GM18907 (cell line): Measurements from ENCODE around the gene MDFI.
"Not testable (repeated sequence)": the region's sequence is repeated elsewhere in the genome, so short reads cannot be mapped to it uniquely, and the experiment has no call there.

ENCODE experiments used
- ATAC-seq: cut with Tn5 transposase; IDR thresholded peaks from one replicate; pipeline ENCODE4 v1.9.1; 2021; ENCODE audit warnings: mild to moderate bottlenecking, moderate library complexity; ENCODE audit not compliant: unreplicated experiment

Gene MDFI

GRCh38 chr6:41602422-41602743, 35.9 kb upstream of the MDFI start:
- no peak for ATAC-seq

- peak; percentile 65 for ATAC-seq
Measured at GRCh38 chr6:41602864-41603608, 35.2 kb upstream of the MDFI start.

- ATAC-seq, result no peak
Measured at GRCh38 chr6:41604006-41604405, 34.3 kb upstream of the MDFI start.

DNA sequence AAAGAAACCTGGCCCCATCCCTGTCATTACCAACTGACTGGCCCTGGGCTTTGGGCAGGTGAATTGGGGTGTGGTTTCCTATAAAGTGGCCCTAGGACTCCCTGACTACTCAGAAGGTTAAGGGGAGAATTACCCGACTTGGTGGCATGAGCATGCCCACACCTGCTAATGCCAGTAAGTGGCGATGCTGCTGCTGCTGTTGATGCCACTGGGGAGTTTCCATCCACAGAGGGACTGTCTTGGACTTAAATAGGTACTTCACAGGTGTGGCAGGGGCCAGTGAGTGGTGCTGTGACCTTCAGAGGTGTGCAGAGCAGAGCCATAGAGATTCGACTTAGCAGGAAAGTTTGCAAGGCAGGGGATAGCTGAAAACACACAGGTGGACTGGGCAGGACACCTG, 32.6 kb upstream of the MDFI start:
- ATAC-seq, result no peak

DNA sequence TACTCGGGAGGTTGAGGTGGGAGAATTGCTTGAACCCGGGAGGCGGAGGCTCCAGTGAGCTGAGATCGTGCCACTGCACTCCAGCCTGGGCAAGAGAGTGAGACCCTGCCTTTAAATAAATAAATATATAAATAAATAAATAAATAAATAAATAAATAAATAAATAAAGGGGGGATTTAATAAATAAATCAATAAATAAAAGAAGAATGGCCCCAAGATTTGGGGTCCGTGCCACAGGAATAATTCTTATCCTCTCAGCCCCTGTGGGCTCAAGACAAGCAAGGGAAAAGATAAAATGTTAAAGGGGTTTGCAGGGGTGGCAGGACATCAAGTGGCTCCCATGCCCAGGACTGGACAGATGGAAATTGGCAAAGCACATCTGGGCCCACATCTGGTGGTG, 31.2 kb upstream of the MDFI start:
- no peak for ATAC-seq

DNA sequence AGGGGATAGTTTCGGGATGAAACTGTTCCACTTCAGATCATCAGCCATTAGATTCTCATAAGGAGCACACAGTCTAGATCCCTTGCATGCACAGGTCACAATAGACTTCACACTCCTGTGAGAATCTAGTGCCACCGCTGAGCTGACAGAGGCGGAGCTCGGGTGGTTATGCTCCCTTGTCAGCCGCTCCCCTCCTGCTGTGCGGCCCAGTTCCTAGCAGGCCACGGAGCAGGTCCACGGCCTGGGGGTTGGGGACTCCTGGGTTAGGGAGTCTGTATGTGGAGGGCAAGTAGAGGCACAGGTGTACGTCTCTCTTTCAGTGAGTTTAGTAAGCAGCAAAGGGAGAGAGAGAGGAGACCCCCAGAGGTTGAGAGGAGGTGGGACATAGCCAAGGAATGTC, 30.5 kb upstream of the MDFI start:
- ATAC-seq, result no peak

DNA sequence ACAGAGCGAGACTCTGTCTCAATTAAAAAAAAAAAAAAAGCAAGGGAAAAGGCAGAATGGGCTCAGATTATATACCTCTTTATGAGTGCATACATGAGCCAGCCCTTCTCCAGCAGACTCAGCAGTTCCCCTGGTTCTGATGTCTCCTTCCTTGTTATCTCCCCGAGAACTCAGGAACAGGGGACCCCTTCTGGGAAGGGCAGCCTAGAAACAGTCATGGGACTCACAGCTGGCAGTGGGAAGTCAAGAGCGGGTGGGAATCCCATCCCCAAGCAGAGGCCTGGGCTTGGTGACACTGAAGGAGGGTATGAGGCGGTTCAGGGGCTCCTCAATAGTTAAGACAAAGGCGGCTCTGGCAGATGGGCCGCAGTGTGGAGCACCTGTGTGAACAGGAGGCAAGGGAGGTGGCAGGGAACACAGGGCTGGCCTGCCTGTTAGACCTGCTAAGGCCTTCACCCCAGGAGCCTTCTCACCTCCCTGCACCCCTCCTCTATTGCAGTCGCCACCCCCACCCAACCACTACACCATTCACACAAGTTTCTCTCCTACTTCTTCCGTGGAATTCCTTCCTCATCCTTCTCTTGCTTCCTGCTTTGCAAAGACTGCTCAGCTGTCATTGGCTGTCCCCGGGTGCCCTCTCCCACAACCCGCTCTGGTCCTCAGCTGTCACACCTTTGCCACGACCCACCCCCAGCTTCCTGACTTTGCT, 29.7 kb upstream of the MDFI start:
- ATAC-seq, result no peak

DNA sequence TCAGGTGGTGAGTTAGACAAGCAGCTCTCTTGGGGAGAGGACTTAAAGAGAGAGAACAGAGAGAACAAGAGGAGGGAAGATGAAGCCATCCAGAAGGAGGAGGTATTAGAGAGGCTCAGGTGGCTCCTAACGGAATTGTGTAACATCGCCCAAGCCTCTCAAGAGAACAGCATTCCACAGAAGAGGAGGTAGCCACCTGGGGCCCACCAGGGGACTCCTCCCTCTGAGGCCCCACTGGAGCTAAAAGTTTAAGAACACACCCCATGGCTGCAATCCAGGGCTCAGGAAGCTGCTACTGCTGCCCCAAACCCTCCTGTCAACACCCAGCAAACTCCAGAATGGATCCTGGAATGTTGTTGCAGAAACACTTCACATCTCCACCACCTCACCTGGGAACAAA, 23.6 kb upstream of the MDFI start:
- ATAC-seq, result no peak

DNA sequence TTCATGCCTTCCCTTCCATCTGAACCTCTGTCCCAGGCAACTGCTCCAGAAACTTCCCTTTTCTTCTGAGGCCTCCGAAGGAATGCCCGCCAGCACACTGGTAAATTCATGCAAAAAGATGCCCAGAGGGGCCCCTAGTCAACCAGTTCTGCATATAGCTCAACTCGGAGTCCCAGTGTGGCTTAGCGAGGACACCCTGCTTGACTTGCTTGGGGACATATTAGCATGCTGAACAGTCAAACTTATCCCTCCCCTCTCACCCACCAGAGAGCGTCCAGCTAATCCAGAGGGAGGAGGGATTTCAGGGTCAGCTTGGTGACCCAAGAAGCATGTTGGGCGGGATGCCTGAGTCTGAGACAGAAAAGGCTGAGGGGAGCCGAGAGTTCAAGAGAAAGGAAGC, 23.0 kb upstream of the MDFI start:
- ATAC-seq, result no peak

DNA sequence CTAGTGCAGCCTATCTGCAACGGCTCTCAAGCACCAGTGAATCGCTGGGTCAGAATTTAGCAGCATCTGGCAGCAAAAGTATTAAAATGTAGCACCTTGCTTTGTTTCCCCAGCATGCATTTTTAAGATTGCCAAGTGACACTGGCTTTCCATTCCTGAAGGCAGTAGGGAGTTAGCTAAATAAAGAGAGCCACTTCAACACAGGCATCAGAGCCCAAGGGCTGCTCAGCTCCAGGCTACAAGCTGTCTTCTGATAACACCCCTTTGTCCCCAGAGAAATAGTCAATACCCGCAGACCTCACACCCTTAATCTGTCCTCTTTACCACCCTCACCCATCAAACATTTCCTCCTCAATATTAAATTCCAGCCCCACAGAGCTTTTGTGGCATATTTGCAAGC, 19.7 kb upstream of the MDFI start:
- no peak for ATAC-seq

- ATAC-seq, result not testable (repeated sequence)
Measured at GRCh38 chr6:41619193-41619592, 19.1 kb upstream of the MDFI start.

DNA sequence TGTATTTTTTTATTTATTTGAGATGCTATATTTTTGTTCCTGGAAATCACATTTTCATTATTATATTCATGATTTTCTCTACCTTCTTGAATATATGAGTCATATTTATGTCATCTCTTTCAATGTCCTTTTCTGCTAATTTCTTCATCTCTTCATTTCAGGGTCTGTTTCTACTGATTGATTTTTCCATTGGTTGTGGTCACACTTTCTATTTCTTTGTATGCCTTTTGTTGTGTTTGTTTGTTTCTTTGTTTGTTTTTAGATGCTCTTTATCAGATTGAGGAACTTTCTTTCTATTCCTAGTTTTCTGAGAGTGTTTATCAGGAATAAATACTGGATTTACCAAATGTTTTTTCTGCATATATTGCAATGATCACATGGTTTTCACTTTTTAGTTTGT, 16.9 kb upstream of the MDFI start:
- no peak for ATAC-seq

DNA sequence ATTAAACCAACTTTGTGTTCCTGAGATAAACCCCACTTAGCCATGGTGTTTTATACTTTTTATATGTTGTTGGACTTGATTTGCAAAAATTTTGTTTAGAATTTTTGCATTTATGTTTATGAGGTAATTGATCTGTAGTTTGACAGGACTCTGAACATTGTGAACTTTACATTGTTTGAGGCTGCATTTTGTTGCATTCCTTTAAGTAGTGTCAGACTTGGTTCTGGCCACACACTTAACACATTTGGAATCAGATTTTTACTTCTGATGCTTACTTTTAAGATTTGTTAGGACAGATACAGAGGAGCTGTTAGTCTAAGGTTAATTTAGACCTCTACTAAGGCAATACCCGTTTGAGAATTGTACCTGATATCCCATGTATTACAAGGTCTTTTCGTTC, 16.5 kb upstream of the MDFI start:
- ATAC-seq, result no peak

DNA sequence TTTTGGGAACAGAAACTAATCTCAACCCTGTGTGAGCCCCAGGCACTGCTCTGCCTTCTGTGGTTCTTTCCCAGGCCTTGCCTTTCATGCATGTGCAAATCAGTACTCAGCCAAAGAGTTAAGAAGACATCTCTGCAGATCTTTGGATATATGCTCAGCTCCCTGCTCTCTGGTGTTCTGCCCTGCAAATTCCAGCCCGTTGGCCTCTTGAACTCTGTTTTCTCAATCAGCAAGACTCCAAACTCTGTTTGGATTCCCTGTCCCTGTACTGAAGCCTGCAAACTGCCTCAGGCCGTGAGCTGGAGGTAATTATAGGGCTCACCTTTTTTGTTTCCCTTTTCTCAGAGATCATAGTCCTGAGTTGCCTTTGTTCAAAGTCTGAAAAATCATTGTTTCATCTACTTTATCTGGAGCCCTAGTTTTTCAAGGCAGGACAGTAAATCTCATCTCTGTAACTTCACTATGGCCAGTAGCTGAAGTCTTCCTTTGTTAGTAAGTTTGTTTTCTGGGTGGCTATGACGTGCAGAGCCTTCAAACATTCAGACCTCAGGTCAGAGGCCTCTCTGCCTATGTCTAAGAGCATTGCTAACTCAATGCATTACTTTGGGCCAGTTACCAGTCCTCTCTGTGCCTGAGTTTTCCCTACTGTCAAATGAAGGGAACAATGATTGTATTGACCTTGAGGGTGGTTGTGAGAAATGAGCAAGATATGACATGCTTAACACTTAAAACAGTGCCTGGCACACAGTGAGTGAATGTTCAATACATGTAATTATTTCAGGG, 15.9 kb upstream of the MDFI start:
- no peak for ATAC-seq

GRCh38 chr6:41623330-41623729, 14.9 kb upstream of the MDFI start:
- ATAC-seq, result no peak

DNA sequence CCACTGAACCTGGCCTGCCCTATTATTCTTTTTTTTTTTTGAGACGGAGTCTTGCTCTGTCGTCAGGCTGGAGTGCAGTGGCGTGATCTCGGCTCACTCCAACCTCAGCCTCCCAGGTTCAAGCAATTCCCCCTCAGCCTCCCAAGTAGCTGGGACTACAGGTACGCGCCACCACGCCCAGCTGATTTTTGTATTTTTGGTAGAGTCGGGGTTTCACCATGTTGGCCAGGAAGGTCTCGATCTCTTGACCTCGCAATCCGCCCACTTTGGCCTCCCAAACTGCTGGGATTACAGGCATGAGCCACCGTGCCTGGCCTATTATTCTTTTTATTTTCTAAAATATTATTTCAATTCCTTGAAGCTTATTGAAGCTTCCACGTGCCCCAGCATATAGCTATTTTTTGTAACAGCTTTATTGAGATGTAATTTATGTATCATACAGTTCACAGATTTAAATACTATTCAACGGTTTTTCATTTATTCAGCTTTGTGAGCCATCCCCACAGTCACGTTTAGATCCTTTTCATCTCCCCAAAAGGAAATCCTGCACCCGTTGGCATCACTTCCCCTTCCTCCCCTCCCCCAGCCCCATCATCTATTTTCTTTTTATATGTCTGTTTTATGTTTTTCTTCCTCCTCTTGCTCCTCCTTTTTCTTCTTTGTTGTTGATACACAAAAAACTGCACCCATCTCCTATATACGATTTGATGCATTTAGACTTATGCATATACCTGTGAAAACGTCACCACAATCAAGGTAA, 13.5 kb upstream of the MDFI start:
- no peak for ATAC-seq

DNA sequence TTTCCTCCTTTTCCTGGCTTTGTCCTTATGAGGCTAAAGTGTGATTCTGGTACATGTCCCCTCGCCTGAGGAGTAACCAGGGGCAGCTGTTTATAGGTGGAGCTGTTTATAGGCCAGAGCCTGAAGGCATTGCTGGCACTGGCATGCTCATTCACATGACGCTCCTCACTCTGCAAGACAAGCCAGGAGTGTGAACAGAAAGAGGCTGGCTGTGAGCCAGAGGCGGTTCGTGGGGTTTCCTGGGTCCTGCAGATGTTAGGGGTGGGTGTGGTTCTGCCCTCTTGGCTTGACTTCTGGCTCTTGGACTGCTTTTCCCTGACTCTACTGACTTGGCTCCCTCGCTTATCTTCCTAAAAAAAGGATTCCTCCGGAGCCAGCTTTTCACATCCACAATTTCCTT, 12.8 kb upstream of the MDFI start:
- ATAC-seq, result no peak

GRCh38 chr6:41626022-41626421, 12.2 kb upstream of the MDFI start:
- no peak for ATAC-seq

DNA sequence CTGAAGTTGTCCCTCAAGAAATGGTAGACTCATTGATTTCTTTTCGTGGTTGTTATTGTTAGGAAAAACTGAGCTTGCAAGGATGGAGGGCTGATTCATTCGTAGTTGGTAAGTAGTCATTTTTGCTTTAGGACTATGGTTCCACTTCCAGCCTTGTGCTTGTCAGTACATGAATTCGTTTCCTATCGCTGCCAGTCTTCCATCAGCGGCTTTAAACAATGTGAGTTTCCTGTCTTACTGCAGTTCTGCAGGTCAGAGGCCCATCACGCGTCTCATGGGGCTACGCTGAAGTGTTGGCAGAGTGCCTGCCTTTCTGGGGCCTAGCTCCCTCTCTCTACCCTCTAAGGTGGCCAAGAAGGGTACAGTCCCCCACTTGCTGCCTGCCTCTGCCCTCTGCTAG, 11.4 kb upstream of the MDFI start:
- no peak for ATAC-seq

- no peak for ATAC-seq
Measured at GRCh38 chr6:41629128-41629527, 9.1 kb upstream of the MDFI start.

- ATAC-seq, result no peak
Measured at GRCh38 chr6:41630069-41630468, 8.2 kb upstream of the MDFI start.
